ENCODE results near the gene DIDO1. TPM values are rescaled to one million over a fixed set of nuclear protein-coding genes. Genes with fewer than 3 reads are reported as not detected.

The DIDO1 gene
- total and polyA plus RNA-seq, 9 of the 15 experiments (the other 6 are each of a cell fraction or from before 2014, with no cell fraction given): 4.4 to 46.8 (median 31.2) TPM

DNA sequence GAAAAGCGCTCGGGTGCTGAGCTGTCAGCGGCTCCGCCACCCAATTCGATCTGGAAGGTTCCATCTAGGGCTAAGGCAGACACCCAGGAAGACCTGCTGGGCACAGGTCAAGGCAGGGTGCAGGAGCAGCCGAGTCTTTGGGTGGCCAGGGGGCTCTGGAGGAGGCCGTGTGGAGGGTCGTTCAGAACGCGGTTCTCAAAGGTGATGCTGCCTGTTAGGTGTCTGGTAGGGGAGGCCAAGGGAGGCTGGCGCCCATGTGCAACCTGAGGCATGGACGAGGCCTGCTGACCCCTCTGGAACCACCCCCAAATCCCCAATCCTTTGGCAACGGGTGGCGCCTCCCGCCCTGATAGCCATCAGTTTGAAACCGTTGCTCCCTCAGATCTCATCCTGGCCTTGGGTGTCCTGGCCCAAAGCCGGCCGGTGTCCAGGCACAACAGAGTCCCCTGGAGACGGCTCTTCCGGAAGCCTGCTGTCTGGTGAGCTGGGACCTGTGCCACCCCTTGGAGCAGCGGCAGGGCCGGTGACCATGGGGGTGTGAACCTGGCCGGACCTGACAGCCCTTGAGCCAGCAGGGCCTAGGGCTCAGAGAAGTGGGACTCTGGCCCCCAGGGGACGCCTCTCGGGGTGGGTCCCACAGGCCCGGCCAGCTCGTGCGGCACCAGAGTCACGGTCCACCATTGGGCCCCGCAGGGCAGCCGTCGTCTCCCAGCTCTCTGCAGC, 36.7 kb upstream of the DIDO1 start:
- FAIRE-seq: no peak
- intact Hi-C loops (cut with micrococcal nuclease): no loop called here
- in situ Hi-C loops (cut with MboI): no loop called here
- Histone ChIP-seq H3K27me3 (ENCODE audit: control insufficient read depth in 2 of 2, insufficient read depth in 2 of 2, low read length in 2 of 2) (peaks cover 66 to 94% of the 10 kb centered on the region in 2 experiments), H2AFZ (ENCODE audit: low read depth, low read length) (no peak overlapping the region), H3K36me3 (ENCODE audit: control insufficient read depth, insufficient read depth, low read length) (no peaks in the 10 kb centered on the region), H3K9ac (ENCODE audit: insufficient read depth in 1 of 2, low read depth in 2 of 2, low read length in 2 of 2) (no peak overlapping the region), H3K4me3 (no peak overlapping the region), H3K9me1 (ENCODE audit: control insufficient read depth, insufficient read depth, low read length) (no peaks in the 10 kb centered on the region), H3K4me1 (replicated peaks in 1 of 2; ENCODE audit: control insufficient read depth in 2 of 2, insufficient read depth in 2 of 2, low read length in 2 of 2) (peaks cover 0 to 55% of the 10 kb centered on the region in 2 experiments; a peak in 2 of 5 replicates), H3K27ac (ENCODE audit: extremely low read depth, low read depth, low read length) (no peak overlapping the region), H4K20me1 (replicated peaks; ENCODE audit: control insufficient read depth, insufficient read depth, low read length) (peaks cover 16% of the 10 kb centered on the region), H3K79me2 (ENCODE audit: control insufficient read depth, insufficient read depth, low read length) (no peaks in the 10 kb centered on the region), H3K9me3 (replicated peaks; ENCODE audit: control insufficient read depth, insufficient read depth, low read depth, low read length) (no peaks in the 10 kb centered on the region), H3K4me2 (ENCODE audit: insufficient read depth, low read length) (no peak overlapping the region)
- no TSS peak for BruUV-seq (replicated peaks)
- CTCF ChIA-PET (ENCODE audit: low intra/inter-chr PET ratio): no interaction called here
- WGBS (ENCODE audit: insufficient coverage, low coverage, missing lambda C conversion rate): 13% methylated on average over 27 of the region's 32 CpGs
- no peak for ATAC-seq
- POLR2A ChIA-PET: interaction anchor here (1.3 kb wide), 1 partner anchor 28 kb away, joined by 4 read pairs; no protein-coding TSS in a partner anchor
- DNase-seq (ENCODE audit: extremely low read depth in 1 of 4, low spot score in 3 of 4): no peak
- TF ChIP-seq MITF (IDR thresholded peaks at IDR 0.05): no peak

GRCh38 chr20:62962221-62962879, 36.0 kb upstream of the DIDO1 start:
- peaks cover 16% of the 10 kb centered on the region for H4K20me1 ChIP-seq (replicated peaks; ENCODE audit: control insufficient read depth, insufficient read depth, low read length)
- H3K4me2 ChIP-seq (ENCODE audit: insufficient read depth, low read length): no peak overlapping the region
- POLR2A ChIA-PET: interaction anchor here (0.7 kb wide), 1 partner anchor 9 kb away, joined by 3 read pairs; no protein-coding TSS in a partner anchor
- no peak for ATAC-seq
- no peaks in the 10 kb centered on the region for H3K79me2 ChIP-seq (ENCODE audit: control insufficient read depth, insufficient read depth, low read length)
- no peak overlapping the region for H3K9ac ChIP-seq (ENCODE audit: insufficient read depth in 1 of 2, low read depth in 2 of 2, low read length in 2 of 2)
- no peak overlapping the region for H2AFZ ChIP-seq (ENCODE audit: low read depth, low read length)
- CTCF ChIA-PET (ENCODE audit: low intra/inter-chr PET ratio): no interaction called here
- H3K4me3 ChIP-seq: no peak overlapping the region
- intact Hi-C loops (cut with micrococcal nuclease) (no loop called here), in situ Hi-C loops (cut with MboI) (no loop called here)
- H3K27me3 ChIP-seq (ENCODE audit: control insufficient read depth in 2 of 2, insufficient read depth in 2 of 2, low read length in 2 of 2): peaks cover 66 to 93% of the 10 kb centered on the region in 2 experiments
- peaks cover 0 to 50% of the 10 kb centered on the region in 2 experiments; a peak in 2 of 5 replicates for H3K4me1 ChIP-seq (replicated peaks in 1 of 2; ENCODE audit: control insufficient read depth in 2 of 2, insufficient read depth in 2 of 2, low read length in 2 of 2)
- H3K9me1 ChIP-seq (ENCODE audit: control insufficient read depth, insufficient read depth, low read length): no peaks in the 10 kb centered on the region
- DNase-seq (ENCODE audit: extremely low read depth in 1 of 4, low spot score in 3 of 4): no peak
- H3K9me3 ChIP-seq (replicated peaks; ENCODE audit: control insufficient read depth, insufficient read depth, low read depth, low read length): no peaks in the 10 kb centered on the region
- FAIRE-seq: no peak
- BruUV-seq (replicated peaks): no TSS peak
- no peak overlapping the region for H3K27ac ChIP-seq (ENCODE audit: extremely low read depth, low read depth, low read length)
- 31% methylated on average over 24 of the region's 30 CpGs for WGBS (ENCODE audit: insufficient coverage, low coverage, missing lambda C conversion rate)
- H3K36me3 ChIP-seq (ENCODE audit: control insufficient read depth, insufficient read depth, low read length): no peaks in the 10 kb centered on the region
- TF ChIP-seq BCOR (IDR thresholded peaks at IDR 0.05) (no peak), ZNF324 (CRISPR knock-in tag; IDR thresholded peaks at IDR 0.05) (no peak), KDM4B (IDR thresholded peaks at IDR 0.05; ENCODE audit: borderline replicate concordance in 2 of 2, low read depth in 1 of 2) (no peak), CBX2 (IDR thresholded peaks at IDR 0.05; ENCODE audit: insufficient read depth, low read length, poor library complexity, severe bottlenecking) (no peak), CREM (IDR thresholded peaks at IDR 0.05; ENCODE audit: low read depth) (no peak), TEAD2 (tag; IDR thresholded peaks at IDR 0.05) (no peak), ZNF174 (CRISPR knock-in tag; IDR thresholded peaks at IDR 0.05) (no peak), NFXL1 (CRISPR knock-in tag; IDR thresholded peaks at IDR 0.05) (no peak), ZNF583 (CRISPR knock-in tag; IDR thresholded peaks at IDR 0.05) (no peak), ZNF717 (CRISPR knock-in tag; IDR thresholded peaks at IDR 0.05) (no peak)
- TF ChIP-seq, protein P1, sequence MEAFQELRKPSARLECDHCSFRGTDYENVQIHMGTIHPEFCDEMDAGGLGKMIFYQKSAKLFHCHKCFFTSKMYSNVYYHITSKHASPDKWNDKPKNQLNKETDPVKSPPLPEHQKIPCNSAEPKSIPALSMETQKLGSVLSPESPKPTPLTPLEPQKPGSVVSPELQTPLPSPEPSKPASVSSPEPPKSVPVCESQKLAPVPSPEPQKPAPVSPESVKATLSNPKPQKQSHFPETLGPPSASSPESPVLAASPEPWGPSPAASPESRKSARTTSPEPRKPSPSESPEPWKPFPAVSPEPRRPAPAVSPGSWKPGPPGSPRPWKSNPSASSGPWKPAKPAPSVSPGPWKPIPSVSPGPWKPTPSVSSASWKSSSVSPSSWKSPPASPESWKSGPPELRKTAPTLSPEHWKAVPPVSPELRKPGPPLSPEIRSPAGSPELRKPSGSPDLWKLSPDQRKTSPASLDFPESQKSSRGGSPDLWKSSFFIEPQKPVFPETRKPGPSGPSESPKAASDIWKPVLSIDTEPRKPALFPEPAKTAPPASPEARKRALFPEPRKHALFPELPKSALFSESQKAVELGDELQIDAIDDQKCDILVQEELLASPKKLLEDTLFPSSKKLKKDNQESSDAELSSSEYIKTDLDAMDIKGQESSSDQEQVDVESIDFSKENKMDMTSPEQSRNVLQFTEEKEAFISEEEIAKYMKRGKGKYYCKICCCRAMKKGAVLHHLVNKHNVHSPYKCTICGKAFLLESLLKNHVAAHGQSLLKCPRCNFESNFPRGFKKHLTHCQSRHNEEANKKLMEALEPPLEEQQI (IDR thresholded peaks at IDR 0.05): no peak

Measured in K562 (cell line).